ENCODE results near the gene TRHDE.

DNA sequence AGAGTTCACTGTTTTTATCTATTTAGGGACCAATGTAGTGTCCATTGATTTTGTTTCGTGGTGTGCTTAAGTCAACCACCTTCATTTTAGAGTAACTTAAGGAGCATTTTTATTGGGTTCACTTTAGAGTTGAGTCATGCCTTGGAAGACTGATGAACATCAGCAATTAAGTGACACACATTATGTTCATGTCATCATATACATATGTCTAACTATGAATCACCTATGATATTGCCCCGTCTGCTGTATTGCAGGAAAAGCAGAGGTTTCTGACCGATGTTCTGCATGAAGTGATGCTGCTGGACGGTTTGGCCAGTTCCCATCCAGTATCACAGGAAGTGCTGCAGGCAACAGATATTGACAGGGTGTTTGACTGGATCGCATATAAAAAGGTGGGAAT, 227.1 kb downstream of the TRHDE start:
- TF ChIP-seq POLR2AphosphoS5 (IDR thresholded peaks at IDR 0.05; ENCODE audit: low read depth, low read length) (no peak), TAF1 (IDR thresholded peaks at IDR 0.05; ENCODE audit: borderline replicate concordance, low read depth, low read length) (no peak), POLR2A (IDR thresholded peaks at IDR 0.05; ENCODE audit: low read depth, low read length) (no peak)

Measured in GM12892 (cell line).